GM12892 (cell line): ENCODE data around the gene TEX26.

Source experiments
- POLR2A ChIP-seq: IDR thresholded peaks from 2 replicates; pipeline ENCODE4 v1.6.1; 2011; ENCODE audit warnings: low read depth, low read length, control low read depth
- POLR2AphosphoS5 ChIP-seq: IDR thresholded peaks from 2 replicates; pipeline ENCODE4 v1.6.1; 2011; ENCODE audit warnings: low read depth, low read length, control low read depth

DNA sequence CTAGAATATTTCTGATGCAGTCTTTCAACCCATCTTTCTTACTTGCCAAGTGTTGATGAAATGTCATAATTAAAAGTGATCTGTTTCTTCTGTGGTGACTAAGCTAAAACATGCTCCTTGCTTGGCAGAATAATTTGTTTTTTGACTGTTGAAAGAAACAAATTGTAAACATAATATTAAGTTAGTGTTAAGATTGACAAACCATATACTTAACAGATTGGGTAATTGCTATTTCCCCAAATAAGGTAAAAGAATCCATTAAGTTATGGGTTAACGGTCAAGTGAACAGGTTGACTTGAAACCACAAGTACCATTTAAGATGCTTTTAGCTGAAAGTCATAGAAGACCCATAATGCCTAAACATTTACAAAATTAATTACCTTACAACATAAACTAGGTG, 62.9 kb downstream of the TEX26 start:
- TF ChIP-seq POLR2A (no peak), POLR2AphosphoS5 (no peak)
